GM21737 (cell line): ENCODE results near the gene NAB2.
A peak's percentile ranks its signal among the peaks of the same experiment; 100 is the strongest.
"Not testable (repeated sequence)": the region's sequence is repeated elsewhere in the genome, so short reads cannot be mapped to it uniquely, and the experiment has no call there.

ENCODE experiments used
- ATAC-seq: cut with Tn5 transposase; IDR thresholded peaks from one replicate; pipeline ENCODE4 v1.9.1; 2021; ENCODE audit warnings: mild to moderate bottlenecking, moderate library complexity; ENCODE audit not compliant: unreplicated experiment

NAB2 gene

GRCh38 chr12:57088354-57089270, at the start of gene NAB2:
Gene NAB2, plus strand, starts transcription at chr12:57089114. Its CDS starts 158 bp downstream, at chr12:57089272.
- ATAC-seq, result peak; percentile 47

GRCh38 chr12:57040211-57040610, 48.7 kb upstream of the NAB2 start:
- ATAC-seq, result no peak

GRCh38 chr12:57040750-57041149, 48.2 kb upstream of the NAB2 start:
- ATAC-seq, result no peak

GRCh38 chr12:57042695-57043094, 46.2 kb upstream of the NAB2 start:
- no peak for ATAC-seq

- ATAC-seq, result no peak
These were observed 44.4 kb upstream of the NAB2 start for GRCh38 chr12:57044468-57044867.

- no peak for ATAC-seq
These were observed 44.0 kb upstream of the NAB2 start for GRCh38 chr12:57044889-57045288.

GRCh38 chr12:57046086-57046791, 42.7 kb upstream of the NAB2 start:
- ATAC-seq, result no peak

- no peak for ATAC-seq
These were observed 41.7 kb upstream of the NAB2 start for GRCh38 chr12:57046947-57047890.

- ATAC-seq, result no peak
These were observed 40.9 kb upstream of the NAB2 start for GRCh38 chr12:57047981-57048380.

GRCh38 chr12:57048423-57049118, 40.3 kb upstream of the NAB2 start:
- ATAC-seq, result no peak

GRCh38 chr12:57049119-57049446, 39.8 kb upstream of the NAB2 start:
- ATAC-seq, result no peak

- no peak for ATAC-seq
These were observed 39.0 kb upstream of the NAB2 start, which contains the start of gene MYO1A for GRCh38 chr12:57049890-57050289. Gene MYO1A, minus strand, starts transcription at chr12:57050129. Its CDS starts 1,806 bp downstream, at chr12:57048323.

GRCh38 chr12:57051011-57051410, 37.9 kb upstream of the NAB2 start:
- no peak for ATAC-seq

GRCh38 chr12:57053146-57053545, 35.8 kb upstream of the NAB2 start:
- ATAC-seq, result not testable (repeated sequence)

GRCh38 chr12:57053901-57054300, 35.0 kb upstream of the NAB2 start:
- ATAC-seq, result not testable (repeated sequence)

- ATAC-seq, result no peak
These were observed 33.1 kb upstream of the NAB2 start for GRCh38 chr12:57055824-57056223.

- no peak for ATAC-seq
These were observed 31.7 kb upstream of the NAB2 start for GRCh38 chr12:57057067-57057751.

GRCh38 chr12:57058454-57058853, 30.5 kb upstream of the NAB2 start:
- ATAC-seq, result no peak

- ATAC-seq, result peak; percentile 77
These were observed 24.8 kb upstream of the NAB2 start for GRCh38 chr12:57063991-57064685.
